Heart left ventricle (tissue), 16 donors: ENCODE measurements around the gene PYGB. TPM values are rescaled to one million over a fixed set of nuclear protein-coding genes. Genes with fewer than 3 reads are reported as not detected.

Experiments
- ATAC-seq, 4 donors: fragments of 200-7000 bp; cut with Tn5 transposase; one replicate each; pipeline ENCODE4 v1.9.1; 2020 to 2022; ENCODE audit warnings: moderate library complexity in 4 of 4, mild to moderate bottlenecking in 3 of 4, moderate number of reproducible peaks in 1 of 4
- DNase-seq, 5 donors: peaks; one replicate each; pipeline ENCODE4 v3.0.0-alpha.2; 2020
- H3K27ac ChIP-seq, 12 donors: fragments of 200-600 bp; sonication (generic) in 4 of 12; one replicate each; pipeline versions ENCODE4 v1.5.0 to v1.8.0; 2016 to 2022; ENCODE audit warnings: mild to moderate bottlenecking in 2 of 12
- H3K27me3 ChIP-seq, 9 donors: fragments of 200-600 bp; sonication (generic) in 2 of 9; one replicate each; pipeline versions ENCODE4 v1.5.1 to v1.8.0; 2016 to 2022; ENCODE audit warnings: mild to moderate bottlenecking in 3 of 9
- H3K36me3 ChIP-seq, 9 donors: fragments of 200-600 bp; sonication (generic) in 2 of 9; one replicate each; pipeline versions ENCODE4 v1.5.0 to v1.8.0; 2018 to 2022; ENCODE audit warnings: mild to moderate bottlenecking in 2 of 9
- H3K4me1 ChIP-seq, 12 donors: fragments of 200-600 bp; sonication (generic) in 4 of 12; one replicate each; pipeline versions ENCODE4 v1.5.0 to v1.8.0; 2016 to 2022; ENCODE audit warnings: mild to moderate bottlenecking in 3 of 12
- H3K4me3 ChIP-seq, 12 donors: fragments of 200-600 bp; sonication (generic) in 4 of 12; one replicate each; pipeline versions ENCODE4 v1.5.0 to v1.8.0; 2017 to 2022; ENCODE audit warnings: mild to moderate bottlenecking in 9 of 12, moderate library complexity in 4 of 12
- H3K9me3 ChIP-seq, 12 donors: fragments of 200-600 bp; sonication (generic) in 4 of 12; one replicate each; pipeline versions ENCODE4 v1.5.0 to v1.8.0; 2016 to 2022; ENCODE audit warnings: mild to moderate bottlenecking in 1 of 12
- CTCF ChIP-seq, 12 donors: fragments of 200-600 bp; sonication (generic) in 4 of 12; IDR thresholded peaks; one replicate each; pipeline versions ENCODE4 v1.5.0 to v1.8.0; 2018 to 2022; ENCODE audit warnings: antibody characterized with exemption in 12 of 12, mild to moderate bottlenecking in 5 of 12
- POLR2A ChIP-seq, 2 donors: fragments of 450-650 bp; IDR thresholded peaks; one replicate each; pipeline ENCODE4 v1.6.1; 2017; ENCODE audit warnings: antibody characterized with exemption in 2 of 2, mild to moderate bottlenecking in 2 of 2, moderate library complexity in 2 of 2
- WGBS, 4 donors: extraction: QIAGEN DNeasy Blood & Tissue Kit in 2 of 4; methylation state at CpG; one replicate each; pipeline versions ENCODE4 v1.1.5 to v1.1.7; 2013 to 2018; 5-methylcytosine and 5-hydroxymethylcytosine counted together
- intact Hi-C, 10 donors: fragments of 100-400 bp; cut with DNase I; formaldehyde crosslinking; loops; one replicate each; pipeline versions ENCODE4 v1.11.1 to v1.14.2; 2022
- polyA plus RNA-seq, 2 donors: library from polyadenylated mRNA; stranded (reverse); fragments of 200-250 nt; gene quantifications; one replicate each; pipeline ENCODE4 v1.2.3, GENCODE V29; 2013
- total RNA-seq, 9 donors: library from RNA; depleted of rRNA in 2 of 9; stranded (reverse); fragments of >200 nt in 2 of 9; fragmentation: NEBNext Ultra II Directional in 3 of 9; extraction: Animal tissue kit (Norgen Biotek cat#: 25700) in 3 of 9; gene quantifications; one replicate each; pipeline versions ENCODE4 v1.1.0 to v1.2.4, GENCODE V29; 2016 to 2023
- donor health status: ischemic (EF 13 %, LVEDD 7.1; RV severe dilation, severe dysfunction).
- donor health status: healthy with polysubstance abuse.
- donor health status: DM: no; HTN: yes; CAD: no.
- donor health status: DM: no; HTN: no; CAD: no.
- donor health status: ischemic (EF 25% LVEDD 6.9; RV normal size, moderate dysfunction).
- donor health status: ischemic (EF 25% LVEDD 5.7; RV mildly dilated, moderate dysfunction).
- donor health status: healthy.
- donor health status: DM: yes; HTN: yes; CAD: no.
- donor health status: ischemic (EF 35%, LVEDD 5.7; RV mildly dilated, moderate dysfunction).
- donor health status: nonischemic (EF 11% LVEDD 7.7; RV severe dilation, severe dysfunction).
- donor health status: DM: yes; HTN: yes; CAD: no.
- donor health status: PGD.
- donor health status: ischemic (EF 29% LVEDD 5.4; RV normal size, mild dysfunction).
- donor health status: nonischemic (EF 23%, LVEDD 6.1; RV moderate dilation, normal function).

Gene PYGB
- total and polyA plus RNA-seq, 11 donors, result 144 to 450 (median 232) TPM

- intact Hi-C loops, result no loop called here
- 60 to 76% (median 72%) methylated on average over 1 of the region's 1 CpG for WGBS, 4 donors
- peaks cover 0 to 8% (median 0%) of the 10 kb centered on the region in 9 donors for H3K36me3 ChIP-seq
- H3K4me1 ChIP-seq, result peaks cover 0 to 11% (median 0%) of the 10 kb centered on the region in 12 donors
- ATAC-seq (no peak), DNase-seq (no peak)
- no peak for TF ChIP-seq POLR2A (IDR thresholded peaks at IDR 0.05)
- TF ChIP-seq CTCF (IDR thresholded peaks at IDR 0.05), result no peak
- H3K27ac ChIP-seq, result no peak overlapping the region
- H3K27me3 ChIP-seq, result no peaks in the 10 kb centered on the region
- H3K9me3 ChIP-seq, result no peaks in the 10 kb centered on the region
- H3K4me3 ChIP-seq, result no peak overlapping the region
Observed at GRCh38 chr20:25340380-25340779, 92.5 kb downstream of the PYGB start.

- no peak for DNase-seq
- H3K9me3 ChIP-seq, result no peaks in the 10 kb centered on the region
- intact Hi-C loops, result no loop called here
- H3K4me3 ChIP-seq, result no peak overlapping the region
- ATAC-seq, result no peak
- H3K4me1 ChIP-seq, result peaks cover 0 to 11% (median 0%) of the 10 kb centered on the region in 12 donors
- H3K27me3 ChIP-seq, result no peaks in the 10 kb centered on the region
- TF ChIP-seq POLR2A (IDR thresholded peaks at IDR 0.05) (no peak), CTCF (IDR thresholded peaks at IDR 0.05) (no peak)
- WGBS, 4 donors, result 93 to 96% (median 94%) methylated on average over 9 of the region's 9 CpGs
- peaks cover 0 to 8% (median 0%) of the 10 kb centered on the region in 9 donors for H3K36me3 ChIP-seq
- no peak overlapping the region for H3K27ac ChIP-seq
Observed at GRCh38 chr20:25341716-25342680, 94.1 kb downstream of the PYGB start.

GRCh38 chr20:25344634-25345033 lies 96.7 kb downstream of the PYGB start:
- DNase-seq (no peak), ATAC-seq (no peak)
- no peak overlapping the region for H3K27ac ChIP-seq
- peaks cover 0 to 11% (median 0%) of the 10 kb centered on the region in 12 donors for H3K4me1 ChIP-seq
- H3K4me3 ChIP-seq, result no peak overlapping the region
- H3K36me3 ChIP-seq, result no peaks in the 10 kb centered on the region
- H3K9me3 ChIP-seq, result no peaks in the 10 kb centered on the region
- WGBS, 4 donors, result 82 to 90% (median 87%) methylated on average over 3 of the region's 3 CpGs
- intact Hi-C loops, result loop anchor here in 1 of 10 donors (5.0 kb wide), 1 partner anchor 43 kb away; no protein-coding TSS in a partner anchor
- TF ChIP-seq POLR2A (IDR thresholded peaks at IDR 0.05), result no peak
- TF ChIP-seq CTCF (IDR thresholded peaks at IDR 0.05), result no peak
- no peaks in the 10 kb centered on the region for H3K27me3 ChIP-seq

DNA sequence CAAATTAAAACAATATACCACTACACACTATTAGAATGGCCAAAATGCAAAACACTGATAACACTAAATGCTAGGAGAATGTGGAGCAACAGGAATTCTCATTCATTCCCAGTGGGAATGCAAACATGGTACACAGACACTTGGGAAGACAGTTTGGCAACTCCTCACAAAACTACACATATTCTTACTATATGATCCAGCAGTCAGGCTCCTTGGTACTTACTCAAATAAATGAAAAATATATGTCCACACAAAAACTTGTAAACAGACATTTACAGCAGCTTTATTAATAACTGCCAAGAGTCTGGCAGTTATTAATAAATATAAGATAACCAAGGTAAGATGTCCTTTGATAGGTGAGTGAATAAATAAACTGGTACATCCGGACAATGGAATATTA lies 97.8 kb downstream of the PYGB start:
- intact Hi-C loops, result loop anchor here in 1 of 10 donors (5.0 kb wide), 1 partner anchor 42 kb away; no protein-coding TSS in a partner anchor

More for the DNA sequence above, 97.8 kb downstream of the PYGB start:
- Histone ChIP-seq H3K9me3 (no peaks in the 10 kb centered on the region), H3K27me3 (no peaks in the 10 kb centered on the region), H3K4me1 (peaks cover 0 to 10% (median 0%) of the 10 kb centered on the region in 12 donors), H3K36me3 (no peaks in the 10 kb centered on the region), H3K4me3 (no peak overlapping the region), H3K27ac (no peak overlapping the region)
- WGBS, 4 donors, result 58 to 68% (median 65%) methylated on average over 1 of the region's 1 CpG
- ATAC-seq (no peak), DNase-seq (no peak)
- TF ChIP-seq POLR2A (IDR thresholded peaks at IDR 0.05) (no peak), CTCF (IDR thresholded peaks at IDR 0.05) (no peak)
